NCI-H2107 treated with DMSO at 0.1 percent for 48 hours (cell line): ENCODE measurements around the gene KRTAP3-1.

Source experiments
- DNase-seq: peaks from one replicate; lab custom pipeline; 2025; ENCODE audit not compliant: unreplicated experiment; lab: John Stamatoyannopoulos, UW

KRTAP3-1 gene

GRCh38 chr17:40980596-40980995, 28.3 kb downstream of the KRTAP3-1 start:
- peak; percentile 48 for DNase-seq

DNA sequence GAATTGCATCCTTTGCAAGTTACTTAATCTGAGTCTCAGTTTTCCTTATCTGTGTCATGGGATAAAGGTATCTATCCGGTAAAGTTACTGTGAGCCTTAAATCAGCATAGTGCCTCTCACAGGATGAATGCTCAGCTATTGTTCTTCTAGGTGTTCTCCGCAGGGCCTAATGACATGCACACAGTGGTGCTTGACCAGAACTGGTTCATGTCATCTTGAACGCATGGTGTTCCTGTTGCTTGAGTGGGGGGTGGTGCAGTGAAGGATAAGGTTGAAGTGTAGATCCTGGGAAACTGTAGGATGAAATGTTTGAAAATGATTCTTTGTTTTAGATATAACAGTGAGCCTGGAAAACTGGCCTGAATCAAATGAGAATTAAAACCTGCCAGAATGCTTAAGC, 28.8 kb downstream of the KRTAP3-1 start:
- DNase-seq, result no peak

GRCh38 chr17:40978575-40979151, 30.3 kb downstream of the KRTAP3-1 start:
- DNase-seq, result no peak

DNA sequence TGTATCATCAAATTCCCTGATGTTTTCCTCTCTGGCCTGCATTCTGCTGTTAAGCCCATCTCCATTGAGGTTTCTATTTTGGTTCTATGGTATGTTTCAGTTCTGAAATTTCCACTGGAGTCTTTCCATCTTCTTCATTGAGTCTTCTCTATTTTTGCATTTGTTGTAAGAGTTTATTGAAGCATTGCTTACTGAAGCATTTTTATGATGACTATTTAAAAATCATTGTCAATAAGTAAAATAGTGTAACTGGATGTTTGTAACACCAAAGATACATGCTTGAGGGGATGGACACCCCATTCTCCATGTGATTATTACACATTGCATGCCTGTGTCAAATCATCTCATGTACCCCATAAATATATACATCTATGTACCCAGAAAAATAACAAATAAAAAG, 33.4 kb downstream of the KRTAP3-1 start:
- DNase-seq, result no peak

- DNase-seq, result no peak
Measured at GRCh38 chr17:40974366-40974765, 34.6 kb downstream of the KRTAP3-1 start.

- no peak for DNase-seq
Measured at GRCh38 chr17:40967582-40967981, 41.3 kb downstream of the KRTAP3-1 start.

- no peak for DNase-seq
Measured at GRCh38 chr17:40966848-40967247, 42.1 kb downstream of the KRTAP3-1 start, which contains the start of gene KRT39. TSS of gene KRT39 (minus strand) at chr17:40966948. CDS start at chr17:40966856, 92 bp downstream.

DNA sequence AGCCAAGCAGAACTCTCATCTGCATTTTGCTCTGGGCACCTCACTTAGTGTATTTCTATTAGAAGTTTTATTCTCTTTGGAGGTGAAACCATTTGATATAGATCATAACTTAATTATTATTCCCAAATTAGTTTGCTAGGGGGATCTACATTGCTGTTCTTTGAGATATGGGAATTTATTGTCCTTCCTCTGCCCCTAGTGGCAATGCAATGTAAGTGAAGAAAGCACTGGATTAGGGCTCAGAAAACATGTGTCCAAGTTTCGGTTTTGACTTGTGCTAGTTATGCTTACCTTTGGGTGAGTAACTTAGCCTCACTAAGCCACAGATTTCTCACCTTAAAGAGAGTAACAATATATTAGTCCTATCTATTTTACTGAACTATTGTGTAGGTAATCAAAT, 45.1 kb downstream of the KRTAP3-1 start:
- DNase-seq, result no peak

- no peak for DNase-seq
Measured at GRCh38 chr17:40962059-40962561, 46.8 kb downstream of the KRTAP3-1 start.

DNA sequence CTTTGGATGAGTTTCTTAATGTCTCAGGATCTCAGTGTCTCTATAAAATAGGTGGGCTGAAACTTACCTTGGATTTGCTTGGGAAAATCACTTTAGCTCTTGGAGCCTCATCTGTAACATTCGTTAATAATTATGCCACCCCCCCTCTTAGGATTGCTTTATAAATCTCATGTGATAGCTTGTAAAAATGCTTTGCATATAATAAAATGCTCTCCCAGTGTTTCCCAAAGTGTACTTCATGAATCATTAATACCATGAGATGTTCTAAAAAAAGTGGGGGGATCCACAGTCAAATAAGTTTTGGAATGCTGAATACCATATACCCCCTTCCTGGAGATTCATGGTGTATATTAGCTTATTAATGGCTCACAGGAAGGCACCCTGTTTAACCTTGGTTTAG, 47.3 kb downstream of the KRTAP3-1 start:
- no peak for DNase-seq

DNA sequence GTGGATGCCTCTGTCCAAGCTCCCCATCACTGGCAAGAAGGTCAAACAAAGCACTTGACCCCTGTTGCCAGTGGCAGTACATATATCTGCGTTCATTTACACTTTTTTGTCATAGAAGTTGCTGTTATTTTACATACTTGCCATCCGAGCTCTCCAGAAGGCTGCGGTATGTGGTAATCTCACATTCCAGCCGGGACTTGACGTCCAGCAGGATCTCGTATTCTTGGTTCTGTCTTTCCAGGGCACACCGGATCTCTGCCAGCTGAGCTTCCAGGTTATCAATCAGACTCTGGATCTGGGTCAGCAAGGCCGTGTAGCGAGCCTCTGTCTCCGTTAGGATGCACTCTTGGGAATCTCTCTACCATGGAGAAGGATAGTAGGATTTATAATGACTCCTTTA, 48.8 kb downstream of the KRTAP3-1 start:
- no peak for DNase-seq
